NCI-H2029 treated with DMSO at 0.1 percent for 48 hours (cell line): ENCODE measurements around the gene NPAP1.
"Not testable (repeated sequence)": the region's sequence is repeated elsewhere in the genome, so short reads cannot be mapped to it uniquely, and the experiment has no call there.

ENCODE experiments used
- DNase-seq: peaks from one replicate; lab custom pipeline; 2025; lab: John Stamatoyannopoulos, UW

Gene NPAP1, protein sequence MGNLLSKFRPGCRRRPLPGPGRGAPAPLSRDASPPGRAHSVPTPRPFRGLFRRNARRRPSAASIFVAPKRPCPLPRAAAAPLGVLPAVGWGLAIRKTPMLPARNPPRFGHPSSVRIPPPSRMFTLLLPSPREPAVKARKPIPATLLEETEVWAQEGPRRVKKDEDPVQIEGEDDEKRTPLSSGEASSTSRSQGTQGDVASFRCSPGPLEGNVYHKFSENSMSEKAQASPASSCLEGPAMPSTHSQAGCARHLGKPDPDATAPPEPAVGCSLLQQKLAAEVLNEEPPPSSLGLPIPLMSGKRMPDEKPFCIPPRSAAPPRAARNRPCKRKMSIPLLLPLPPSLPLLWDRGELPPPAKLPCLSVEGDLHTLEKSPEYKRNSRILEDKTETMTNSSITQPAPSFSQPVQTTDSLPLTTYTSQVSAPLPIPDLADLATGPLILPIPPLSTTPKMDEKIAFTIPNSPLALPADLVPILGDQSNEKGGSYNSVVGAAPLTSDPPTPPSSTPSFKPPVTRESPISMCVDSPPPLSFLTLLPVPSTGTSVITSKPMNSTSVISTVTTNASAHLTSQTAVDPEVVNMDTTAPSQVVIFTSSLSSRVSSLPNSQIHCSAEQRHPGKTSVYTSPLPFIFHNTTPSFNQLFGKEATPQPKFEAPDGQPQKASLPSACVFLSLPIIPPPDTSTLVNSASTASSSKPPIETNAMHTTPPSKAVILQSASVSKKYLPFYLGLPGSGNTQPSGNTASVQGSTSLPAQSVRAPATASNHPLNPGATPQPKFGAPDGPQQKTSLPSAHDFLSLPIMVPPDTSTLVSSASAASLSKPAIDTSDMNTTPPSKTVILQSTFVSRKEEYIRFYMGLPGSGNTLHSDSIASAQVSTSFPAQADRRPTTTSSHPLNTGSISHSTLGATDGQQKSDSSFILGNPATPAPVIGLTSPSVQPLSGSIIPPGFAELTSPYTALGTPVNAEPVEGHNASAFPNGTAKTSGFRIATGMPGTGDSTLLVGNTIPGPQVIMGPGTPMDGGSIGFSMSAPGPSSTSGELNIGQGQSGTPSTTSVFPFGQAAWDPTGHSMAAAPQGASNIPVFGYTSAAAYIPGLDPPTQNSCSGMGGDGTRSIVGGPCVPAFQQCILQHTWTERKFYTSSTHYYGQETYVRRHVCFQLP

DNA sequence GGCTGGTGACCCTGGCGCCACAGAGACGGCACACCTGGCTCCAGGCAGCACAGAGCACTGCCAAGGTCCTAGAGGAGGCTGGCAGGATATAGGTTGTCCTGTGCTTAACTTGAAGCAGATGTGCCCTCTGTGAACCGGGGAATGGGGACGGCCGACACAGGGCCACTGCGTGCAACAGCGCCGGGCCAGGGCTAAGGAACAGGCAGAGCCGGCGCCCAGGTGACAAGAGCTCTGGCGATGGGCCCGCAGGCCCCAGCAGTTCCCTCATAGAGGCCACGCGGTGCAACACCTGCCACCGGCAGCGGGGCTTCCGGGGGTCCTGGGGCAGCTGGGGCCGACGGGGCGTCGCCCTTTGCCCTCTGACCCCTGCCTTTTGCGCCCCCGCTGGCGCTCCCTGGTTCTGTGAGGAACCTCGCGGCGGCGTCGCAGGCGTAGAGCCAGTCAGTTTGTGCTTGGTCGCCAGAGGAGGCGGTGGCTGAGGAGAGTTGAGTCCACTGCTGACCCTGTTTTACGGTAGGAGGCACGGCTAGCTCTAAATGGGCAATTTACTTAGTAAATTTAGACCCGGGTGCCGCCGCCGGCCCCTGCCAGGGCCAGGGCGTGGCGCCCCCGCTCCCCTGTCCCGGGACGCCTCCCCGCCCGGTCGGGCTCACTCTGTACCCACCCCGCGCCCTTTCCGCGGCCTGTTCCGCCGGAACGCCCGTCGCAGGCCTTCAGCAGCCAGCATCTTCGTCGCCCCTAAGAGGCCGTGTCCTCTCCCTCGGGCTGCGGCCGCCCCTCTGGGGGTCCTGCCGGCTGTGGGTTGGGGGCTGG lies at the start of gene NPAP1:
NPAP1 (plus strand) TSS at position 444 of the 813 bp plus-strand sequence; CDS start at position 537, 93 bp downstream.
- no peak for DNase-seq

DNA sequence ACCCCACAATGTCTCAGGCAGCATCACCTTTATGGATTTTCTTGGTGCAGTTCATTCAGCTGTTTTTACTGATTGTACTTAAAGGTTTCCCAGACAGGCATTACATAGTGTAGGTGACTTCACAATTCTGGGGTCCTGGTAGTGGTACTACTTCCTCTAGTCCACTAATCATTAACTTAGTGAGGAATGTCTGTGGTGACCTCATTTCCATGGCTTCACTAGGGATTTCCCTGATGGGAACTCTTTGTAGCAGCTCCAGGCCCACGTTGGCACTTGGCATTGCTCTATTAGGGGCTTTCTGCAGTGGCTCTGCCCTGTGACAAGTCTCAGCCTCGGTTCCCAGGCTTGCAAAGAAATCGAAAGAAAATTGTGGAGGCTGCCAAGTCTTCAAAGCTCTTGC lies 48.1 kb upstream of the NPAP1 start:
- DNase-seq: no peak

DNA sequence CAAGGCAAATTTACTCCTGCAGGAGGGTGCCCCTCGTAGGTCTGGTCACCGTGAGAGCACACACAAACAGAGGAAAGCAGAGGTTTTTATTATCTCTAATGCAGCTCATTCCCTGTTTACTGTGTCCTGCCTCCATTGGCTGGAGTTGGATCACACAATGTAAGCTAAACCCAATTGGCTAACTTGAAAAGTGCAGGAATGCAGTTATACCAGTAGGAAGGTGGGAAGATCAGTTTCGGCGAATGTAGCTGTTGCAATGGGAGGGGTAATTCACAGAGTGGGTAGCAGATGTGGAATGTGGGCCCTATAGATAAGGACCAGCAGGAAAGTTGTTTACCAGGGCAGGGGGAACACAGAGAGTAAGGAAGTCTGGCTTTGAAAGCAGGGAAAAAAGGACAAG lies 42.5 kb upstream of the NPAP1 start:
- DNase-seq: no peak

DNA sequence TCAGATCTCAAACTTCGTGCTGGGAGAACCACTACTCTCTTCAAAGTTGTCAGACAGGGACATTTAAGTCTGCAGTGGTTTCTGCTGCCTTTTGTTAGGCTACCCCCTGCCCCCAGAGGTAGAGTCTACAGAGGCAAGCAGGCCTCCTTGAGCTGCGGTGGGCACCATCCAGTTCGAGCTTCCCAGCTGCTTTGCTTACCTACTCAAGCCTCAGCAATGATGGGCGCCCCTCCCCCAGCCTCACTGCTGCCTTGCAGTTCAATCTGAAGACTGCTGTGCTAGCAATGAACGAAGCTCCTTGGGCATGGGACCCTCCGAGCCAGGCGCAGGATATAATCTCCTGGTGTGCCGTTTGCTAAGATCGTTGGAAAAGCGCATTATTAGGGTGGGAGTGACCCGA lies 36.2 kb upstream of the NPAP1 start:
- DNase-seq: not testable (repeated sequence)

DNA sequence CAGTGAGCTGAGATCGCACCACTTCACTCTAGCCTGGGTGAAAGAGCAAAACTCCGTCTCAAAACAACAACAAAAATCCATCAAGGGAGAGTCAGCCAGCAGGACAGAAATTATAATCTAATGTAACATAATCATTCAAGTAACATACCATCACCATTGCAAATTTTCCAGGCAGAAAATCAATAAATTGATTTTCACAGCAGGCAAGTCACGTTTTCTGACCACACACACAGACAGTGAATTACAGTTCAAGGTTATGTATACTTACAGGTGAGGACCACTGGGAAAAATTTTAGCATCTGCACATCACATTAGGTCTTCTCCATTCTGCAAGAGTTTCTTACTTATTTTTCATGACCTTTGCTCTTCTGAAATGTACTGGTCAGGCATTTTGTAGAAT lies 29.9 kb upstream of the NPAP1 start:
- no peak for DNase-seq

DNA sequence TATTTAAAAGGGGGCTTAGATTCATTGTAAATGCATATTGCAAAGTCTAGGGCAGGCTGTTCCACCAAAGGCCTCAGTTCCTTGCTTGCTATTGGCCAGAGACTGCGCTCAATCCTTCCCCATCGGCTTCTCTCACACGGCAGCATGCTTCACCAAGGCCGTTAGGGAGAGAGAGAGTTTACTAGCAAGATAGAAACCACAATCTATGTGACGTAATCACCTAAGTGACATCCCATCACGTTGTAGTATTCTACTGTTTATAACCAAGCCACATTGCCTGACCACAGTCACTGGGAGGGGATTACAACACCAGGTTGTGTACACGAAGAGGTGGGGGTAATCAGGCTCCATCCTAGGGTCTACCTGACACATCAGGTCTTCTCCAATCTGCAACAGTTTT lies 16.0 kb upstream of the NPAP1 start:
- DNase-seq: no peak

DNA sequence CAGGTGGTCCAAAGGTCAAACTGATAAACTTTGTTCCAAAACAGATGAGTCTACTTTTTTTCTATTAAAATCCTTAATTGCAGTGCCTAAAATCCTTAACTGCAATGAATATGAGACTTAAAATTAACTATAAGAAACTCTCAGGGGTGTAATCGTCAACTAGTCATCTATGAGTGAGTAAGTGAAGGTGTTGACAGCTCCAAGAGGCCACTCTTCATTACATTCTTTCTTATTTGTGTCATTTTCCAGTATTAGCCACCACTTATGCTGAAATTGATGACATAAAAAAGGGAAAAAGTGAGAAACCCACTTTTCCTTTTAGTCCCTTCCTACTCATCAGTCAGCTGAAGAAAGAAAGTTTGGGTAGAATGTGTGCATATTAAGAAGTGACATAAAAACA lies 12.6 kb upstream of the NPAP1 start:
- no peak for DNase-seq

DNA sequence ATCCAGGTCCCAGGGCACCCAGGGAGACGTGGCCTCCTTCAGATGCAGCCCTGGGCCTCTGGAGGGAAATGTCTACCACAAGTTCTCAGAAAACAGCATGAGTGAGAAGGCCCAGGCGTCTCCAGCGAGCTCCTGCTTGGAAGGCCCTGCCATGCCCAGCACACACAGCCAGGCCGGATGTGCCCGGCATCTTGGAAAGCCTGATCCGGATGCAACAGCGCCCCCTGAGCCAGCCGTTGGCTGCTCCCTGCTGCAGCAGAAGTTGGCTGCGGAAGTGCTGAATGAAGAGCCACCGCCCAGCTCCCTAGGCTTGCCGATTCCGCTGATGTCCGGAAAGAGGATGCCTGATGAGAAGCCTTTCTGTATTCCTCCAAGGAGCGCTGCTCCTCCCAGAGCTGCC lies 856 bp downstream of the NPAP1 start:
- no peak for DNase-seq

DNA sequence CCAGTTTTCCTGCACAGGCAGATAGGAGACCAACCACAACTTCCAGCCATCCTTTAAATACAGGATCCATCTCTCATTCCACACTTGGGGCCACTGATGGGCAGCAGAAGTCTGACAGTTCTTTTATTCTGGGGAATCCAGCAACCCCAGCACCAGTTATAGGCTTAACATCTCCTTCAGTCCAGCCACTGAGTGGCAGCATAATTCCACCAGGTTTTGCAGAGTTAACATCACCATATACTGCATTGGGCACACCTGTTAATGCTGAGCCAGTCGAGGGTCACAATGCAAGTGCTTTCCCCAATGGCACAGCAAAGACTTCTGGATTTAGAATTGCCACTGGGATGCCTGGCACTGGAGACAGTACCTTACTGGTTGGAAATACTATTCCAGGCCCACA lies 2.9 kb downstream of the NPAP1 start:
- DNase-seq: no peak

DNA sequence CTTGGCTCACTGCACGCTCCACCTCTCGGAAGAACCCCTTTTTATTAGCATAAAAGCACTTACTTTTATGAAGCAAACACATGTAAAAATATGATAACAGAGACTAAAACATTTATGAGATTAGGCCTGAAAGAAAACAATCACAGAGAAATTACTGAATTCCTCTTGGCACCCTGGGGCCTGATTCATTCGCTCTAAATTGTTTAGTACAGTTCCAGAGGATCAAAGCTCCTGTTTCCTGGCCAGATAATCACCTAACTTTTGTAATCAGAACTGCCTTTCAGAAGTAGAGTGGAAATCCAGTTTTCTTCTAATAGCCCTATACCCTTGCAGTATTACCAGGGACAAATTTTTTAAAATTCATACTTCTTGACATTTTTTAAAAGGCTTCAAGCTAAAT lies 6.4 kb downstream of the NPAP1 start:
- DNase-seq: no peak

DNA sequence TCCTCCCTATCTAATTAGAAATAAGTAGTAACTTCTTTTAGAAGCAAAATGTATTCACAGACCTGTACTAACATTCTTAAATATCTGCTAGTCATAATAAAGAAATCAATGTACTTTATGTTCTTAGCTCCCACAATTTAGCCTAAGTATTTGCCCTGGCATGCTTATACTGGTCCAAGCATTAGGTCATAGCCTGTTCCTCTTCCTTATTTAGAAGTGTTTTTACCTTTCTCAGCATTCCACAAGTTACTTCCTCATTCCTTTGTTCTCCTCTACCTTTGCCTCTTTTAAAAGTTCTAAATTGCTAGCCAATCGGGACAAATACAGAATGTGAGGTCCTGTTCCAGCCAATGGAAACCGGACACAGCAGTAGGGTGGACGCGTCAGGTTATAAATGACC lies 7.3 kb downstream of the NPAP1 start:
- DNase-seq: not testable (repeated sequence)

DNA sequence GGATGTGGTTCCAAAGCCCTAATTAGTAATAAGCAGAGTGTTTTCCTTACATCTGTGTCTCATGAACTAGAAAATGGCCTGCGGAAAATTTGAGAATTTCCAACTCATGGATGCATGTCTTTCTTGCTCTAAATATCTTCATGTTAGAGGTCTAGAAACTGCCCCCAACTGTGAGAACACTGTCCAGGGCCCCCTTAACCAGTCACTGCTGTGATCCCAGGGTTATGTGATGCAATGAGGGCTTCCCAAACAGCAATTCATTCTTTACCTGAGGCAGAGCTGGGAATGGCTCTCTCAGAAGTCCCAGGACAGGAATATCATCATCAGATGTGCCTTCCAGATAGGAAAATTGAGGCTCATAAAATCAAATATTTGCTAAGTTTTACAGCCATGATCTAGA lies 8.2 kb downstream of the NPAP1 start:
- DNase-seq: no peak

DNA sequence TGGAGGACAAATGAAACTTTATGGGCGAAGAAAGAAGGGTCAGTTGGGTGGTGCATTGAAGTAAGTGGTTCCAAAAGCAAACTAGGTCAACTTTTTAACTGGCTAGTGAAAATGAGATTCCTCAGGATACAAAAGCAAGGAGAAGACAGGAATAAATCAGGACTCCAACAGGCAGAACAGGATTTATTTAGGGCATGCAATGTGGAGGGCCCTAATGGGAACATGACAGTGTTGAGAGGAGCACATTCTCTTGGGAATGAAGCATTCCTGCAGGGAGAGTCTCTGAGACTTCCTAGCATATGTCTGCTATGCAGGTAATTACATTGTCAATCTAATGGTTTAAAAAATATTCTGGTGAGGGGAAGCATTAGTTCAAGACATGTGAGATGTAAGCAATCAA lies 8.7 kb downstream of the NPAP1 start:
- DNase-seq: no peak

DNA sequence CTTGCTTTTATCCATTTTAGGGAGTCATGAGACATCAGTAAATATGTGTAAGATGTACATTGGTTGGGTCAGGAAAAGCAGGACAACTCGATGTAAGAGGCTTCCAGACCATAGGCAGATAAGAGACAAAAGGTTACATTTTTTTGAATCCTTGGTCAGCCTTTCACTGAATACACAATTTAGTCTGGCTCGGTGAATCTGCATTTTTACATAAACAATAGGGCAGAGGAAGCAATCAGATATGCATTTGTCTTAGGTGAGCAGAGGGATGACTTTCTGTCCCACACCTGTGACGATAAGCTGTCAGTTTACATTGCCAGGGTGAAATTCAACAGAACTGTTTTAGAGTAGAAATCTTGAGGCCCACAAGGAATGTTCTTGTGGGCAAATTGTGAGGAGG lies 20.6 kb downstream of the NPAP1 start:
- no peak for DNase-seq

DNA sequence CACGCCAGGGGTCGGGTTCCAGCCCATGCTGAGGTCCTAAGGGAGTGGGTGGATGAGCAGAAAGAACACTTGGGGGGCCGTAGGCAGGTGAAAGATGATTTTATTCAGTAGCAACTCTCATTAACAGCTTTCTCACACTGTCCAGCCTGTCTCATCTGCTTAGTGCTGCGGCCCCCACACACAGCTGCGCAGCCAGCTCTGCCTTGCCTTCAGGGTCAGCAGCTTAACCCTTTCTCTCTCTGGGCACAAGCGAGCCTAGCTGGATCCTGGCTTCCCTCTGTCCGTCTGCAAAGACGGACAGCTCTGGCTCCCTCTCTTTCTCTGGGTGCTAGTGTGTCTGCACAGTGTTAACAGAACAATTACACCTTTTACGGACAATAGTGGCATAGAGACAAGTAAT lies 21.3 kb downstream of the NPAP1 start:
- no peak for DNase-seq

DNA sequence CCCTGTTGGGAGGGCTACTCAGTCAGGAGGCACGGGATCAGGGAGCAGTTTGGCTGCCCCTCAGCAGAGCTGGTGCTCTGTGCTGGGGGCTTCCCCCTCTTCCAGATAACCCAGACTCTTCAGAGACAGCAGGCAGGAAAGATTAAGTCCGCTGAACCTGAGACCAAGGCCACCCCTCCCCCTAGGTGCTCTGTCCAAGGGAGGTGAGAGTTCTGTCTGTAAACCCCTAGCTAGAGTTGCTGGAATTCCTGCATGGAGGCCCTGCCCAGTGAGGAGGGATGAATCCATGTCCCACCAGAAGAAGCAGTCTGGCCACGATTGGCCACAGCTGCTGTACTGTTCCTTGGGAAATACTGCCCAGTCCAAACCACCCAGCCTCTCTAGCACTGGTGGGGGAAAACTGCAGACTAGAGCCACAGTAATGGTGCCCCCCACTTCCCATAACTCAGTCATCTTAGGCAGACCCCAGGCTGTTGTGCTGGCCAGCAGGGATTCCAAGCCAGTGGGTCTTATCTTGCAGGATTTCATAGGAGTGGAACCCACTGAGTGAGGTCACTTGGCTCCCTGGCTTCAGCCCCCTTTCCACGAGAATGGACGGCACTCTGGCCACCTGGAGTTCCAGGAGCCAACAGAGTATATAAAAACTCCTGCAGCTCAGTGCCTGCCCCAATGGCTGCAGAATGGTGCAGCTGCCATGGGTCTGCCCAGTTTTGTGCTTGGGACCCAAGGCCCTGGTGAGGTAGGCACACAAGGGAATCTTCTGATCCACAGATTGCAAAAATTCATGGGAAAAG lies 42.9 kb downstream of the NPAP1 start:
- no peak for DNase-seq

DNA sequence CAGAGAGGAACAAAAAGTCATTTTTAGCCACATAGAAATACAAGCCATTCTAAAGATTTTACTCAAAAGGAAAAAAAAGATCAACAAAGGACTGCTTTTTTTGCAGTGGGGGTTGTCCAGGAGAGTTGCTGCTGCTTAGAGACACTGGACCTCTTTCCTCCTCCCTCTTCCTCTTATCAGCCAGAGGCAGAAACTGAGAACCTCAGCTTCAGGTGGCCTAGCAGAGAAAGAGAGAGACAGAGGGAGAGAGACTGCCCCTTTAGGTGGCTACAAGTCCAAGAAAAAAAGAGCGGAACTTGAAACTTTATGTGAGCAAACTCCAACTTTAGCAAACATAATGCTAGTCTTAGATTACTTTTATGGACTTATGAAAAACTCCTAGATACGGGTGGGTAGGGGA lies 54.2 kb downstream of the NPAP1 start:
- DNase-seq: no peak
